Adrenal gland (tissue), 5 donors: ENCODE data around the gene CDK6.

Experiments
- POLR2A ChIP-seq, 2 donors: fragments of 450-650 bp; IDR thresholded peaks; one replicate each; pipeline ENCODE4 v1.6.1; 2017; ENCODE audit warnings: antibody characterized with exemption in 2 of 2, mild to moderate bottlenecking in 2 of 2, moderate library complexity in 1 of 2
- TF ChIP-seq, protein P1 (sequence below), 6 experiments: fragments of 450-650 bp in 4 of 6; fragments of 200-600 bp in 2 of 6; sonication (generic) in 1 of 6; IDR thresholded peaks; 1 replicate in 5 of 6; 2 replicates in 1 of 6; pipeline versions ENCODE4 v1.5.1 to v1.8.0; 2016 to 2021; ENCODE audit warnings: antibody characterized with exemption in 6 of 6, mild to moderate bottlenecking in 2 of 6, moderate library complexity in 1 of 6
- donor health status: DM: no; HTN: no; CAD: no.

DNA sequence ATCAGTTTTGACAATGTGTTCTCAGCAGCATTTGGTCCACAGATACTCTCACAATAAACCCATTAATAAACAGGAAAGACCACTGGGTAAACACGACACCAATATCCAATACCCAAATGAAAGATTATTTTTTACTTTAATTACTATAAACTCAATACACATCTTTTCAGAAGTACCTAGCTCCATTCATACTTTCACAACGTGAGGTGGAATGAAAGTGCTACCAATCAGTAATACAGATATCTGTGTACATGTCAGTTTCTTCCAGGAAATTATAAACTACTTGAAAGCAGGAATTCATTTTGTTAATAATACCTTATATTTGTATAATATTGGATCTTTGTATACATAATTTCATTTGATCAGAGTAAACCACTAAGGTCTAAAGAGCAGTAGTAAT is 11.9 kb downstream of the CDK6 start:
- TF ChIP-seq, protein P1, sequence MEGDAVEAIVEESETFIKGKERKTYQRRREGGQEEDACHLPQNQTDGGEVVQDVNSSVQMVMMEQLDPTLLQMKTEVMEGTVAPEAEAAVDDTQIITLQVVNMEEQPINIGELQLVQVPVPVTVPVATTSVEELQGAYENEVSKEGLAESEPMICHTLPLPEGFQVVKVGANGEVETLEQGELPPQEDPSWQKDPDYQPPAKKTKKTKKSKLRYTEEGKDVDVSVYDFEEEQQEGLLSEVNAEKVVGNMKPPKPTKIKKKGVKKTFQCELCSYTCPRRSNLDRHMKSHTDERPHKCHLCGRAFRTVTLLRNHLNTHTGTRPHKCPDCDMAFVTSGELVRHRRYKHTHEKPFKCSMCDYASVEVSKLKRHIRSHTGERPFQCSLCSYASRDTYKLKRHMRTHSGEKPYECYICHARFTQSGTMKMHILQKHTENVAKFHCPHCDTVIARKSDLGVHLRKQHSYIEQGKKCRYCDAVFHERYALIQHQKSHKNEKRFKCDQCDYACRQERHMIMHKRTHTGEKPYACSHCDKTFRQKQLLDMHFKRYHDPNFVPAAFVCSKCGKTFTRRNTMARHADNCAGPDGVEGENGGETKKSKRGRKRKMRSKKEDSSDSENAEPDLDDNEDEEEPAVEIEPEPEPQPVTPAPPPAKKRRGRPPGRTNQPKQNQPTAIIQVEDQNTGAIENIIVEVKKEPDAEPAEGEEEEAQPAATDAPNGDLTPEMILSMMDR (IDR thresholded peaks at IDR 0.05) = no peak
- no peak for TF ChIP-seq POLR2A (IDR thresholded peaks at IDR 0.05)
